Caco-2 (cell line): ENCODE data around the gene LILRB3. TPM values are rescaled to one million over a fixed set of nuclear protein-coding genes. Genes with fewer than 3 reads are reported as not detected.
"Not testable (repeated sequence)": the region's sequence is repeated elsewhere in the genome, so short reads cannot be mapped to it uniquely, and the experiment has no call there.

Source experiments
- BruUV-seq: library from RNA; stranded (reverse); fragments of 400-500 nt; replicated peaks from 2 replicates; lab custom pipeline; 2021; lab: Mats Ljungman, UMichigan
- CTCF ChIA-PET: fragments of 300-600 bp; sonication (Branson Sonifier 250); formaldehyde crosslinking; loops from one replicate; lab custom pipeline; 2022; ENCODE audit warnings: antibody characterized with exemption; lab: Charles Lee
- POLR2A ChIA-PET: fragments of 300-600 bp; sonication (Branson Sonifier 250); formaldehyde crosslinking; loops from one replicate; lab custom pipeline; 2022; ENCODE audit warnings: antibody characterized with exemption; lab: Charles Lee
- DNase-seq, 2 experiments: peaks; one replicate each; pipeline versions ENCODE4 v3.0.0 to v3.0.0-alpha.2; 2020 to 2022
- H3K27me3 ChIP-seq: replicated peaks from 2 replicates; pipeline ENCODE4 v1.6.0; 2011; ENCODE audit warnings: low read length; ENCODE audit not compliant: control insufficient read depth, insufficient read depth
- H3K36me3 ChIP-seq: 2 replicates; pipeline ENCODE4 v1.5.1; 2011; ENCODE audit warnings: low read length; ENCODE audit not compliant: control insufficient read depth, insufficient read depth
- H3K4me1 ChIP-seq: fragments of 250-450 bp; sonication (Bioruptor Pico); 2 replicates; pipeline ENCODE4 v1.5.1; 2020; ENCODE audit warnings: mild to moderate bottlenecking
- H3K4me3 ChIP-seq: 2 replicates; pipeline ENCODE4 v1.5.1; 2011; ENCODE audit warnings: low read depth, mild to moderate bottlenecking, control low read depth, low read length
- H3K9me3 ChIP-seq: fragments of 250-450 bp; sonication (Bioruptor Pico); 2 replicates; pipeline ENCODE4 v1.5.1; 2020; ENCODE audit warnings: mild to moderate bottlenecking, moderate library complexity
- H3K27ac Mint-ChIP-seq: one replicate; pipeline ENCODE4 v1.8.0; 2022; ENCODE audit warnings: mixed read lengths; ENCODE audit not compliant: unreplicated experiment
- H3K27me3 Mint-ChIP-seq: one replicate; pipeline ENCODE4 v1.8.0; 2022; ENCODE audit warnings: mixed read lengths; ENCODE audit not compliant: insufficient read depth, unreplicated experiment
- H3K36me3 Mint-ChIP-seq: one replicate; pipeline ENCODE4 v1.8.0; 2022; ENCODE audit warnings: mild to moderate bottlenecking, mixed read lengths; ENCODE audit not compliant: insufficient read depth, unreplicated experiment
- H3K4me1 Mint-ChIP-seq: one replicate; pipeline ENCODE4 v1.8.0; 2022; ENCODE audit warnings: low read depth, mixed read lengths; ENCODE audit not compliant: unreplicated experiment
- H3K4me3 Mint-ChIP-seq: one replicate; pipeline ENCODE4 v1.8.0; 2022; ENCODE audit warnings: mild to moderate bottlenecking, moderate library complexity, mixed read lengths; ENCODE audit not compliant: unreplicated experiment
- H3K9me3 Mint-ChIP-seq: one replicate; pipeline ENCODE4 v1.8.0; 2022; ENCODE audit warnings: mixed read lengths; ENCODE audit not compliant: unreplicated experiment
- CTCF ChIP-seq, 2 experiments: fragments of 200-600 bp in 1 of 2; IDR thresholded peaks; 1 replicate in 1 of 2; 2 replicates in 1 of 2; pipeline versions ENCODE4 v1.5.1 to v1.8.0; 2011 to 2022; ENCODE audit warnings: antibody characterized with exemption in 1 of 2, control low read depth in 1 of 2, inconsistent platforms in 1 of 2, low read depth in 1 of 2, low read length in 1 of 2, mild to moderate bottlenecking in 1 of 2, moderate library complexity in 1 of 2; ENCODE audit not compliant: insufficient read depth in 1 of 2, severe bottlenecking in 1 of 2, unreplicated experiment in 1 of 2
- intact Hi-C: fragments of 100-400 bp; cut with micrococcal nuclease; formaldehyde crosslinking; loops from one replicate; pipeline ENCODE4 v1.10.0; 2022; ENCODE audit not compliant: unreplicated experiment
- total RNA-seq: library from RNA; stranded (reverse); gene quantifications from 2 replicates; pipeline ENCODE4 v1.2.3, GENCODE V29; 2022

The LILRB3 gene
- total RNA-seq, 1 experiment from 2014 or later, result not detected

- Mint-ChIP-seq H3K27ac (peak overlapping the region; percentile 86), H3K4me1 (peaks cover 18% of the 10 kb centered on the region), H3K4me3 (peak overlapping the region; percentile 89), H3K9me3 (no peaks in the 10 kb centered on the region), H3K36me3 (peaks cover 70% of the 10 kb centered on the region), H3K27me3 (no peaks in the 10 kb centered on the region)
- no peak for TF ChIP-seq CTCF (IDR thresholded peaks at IDR 0.05; ENCODE audit: insufficient read depth in 1 of 2, low read depth in 1 of 2, low read length in 1 of 2, severe bottlenecking in 1 of 2, unreplicated experiment in 1 of 2)
- ChIA-PET POLR2A (interaction anchor here (4.4 kb wide), 1 partner anchor 9 kb away, joined by 98 read pairs; the partner anchor contains the start of genes MBOAT7 and TSEN34), CTCF (no interaction called here)
- BruUV-seq, result no TSS peak
- H3K4me1 ChIP-seq, result peaks cover 25% of the 10 kb centered on the region
- no peaks in the 10 kb centered on the region for H3K9me3 ChIP-seq
- no peaks in the 10 kb centered on the region for H3K27me3 ChIP-seq
- intact Hi-C loops, result no loop called here
- H3K36me3 ChIP-seq, result peaks cover 11% of the 10 kb centered on the region
- no peak overlapping the region for H3K4me3 ChIP-seq
- DNase-seq, result no peak
Measured at GRCh38 chr19:54199401-54199800, 23.4 kb downstream of the LILRB3 start.

GRCh38 chr19:54197121-54197520 is 25.7 kb downstream of the LILRB3 start:
- BruUV-seq, result no TSS peak
- peaks cover 64% of the 10 kb centered on the region for H3K36me3 Mint-ChIP-seq
- peaks cover 18% of the 10 kb centered on the region for H3K4me1 Mint-ChIP-seq
- no peaks in the 10 kb centered on the region for H3K27me3 Mint-ChIP-seq
- H3K27me3 ChIP-seq, result no peaks in the 10 kb centered on the region
- no peaks in the 10 kb centered on the region for H3K9me3 ChIP-seq
- peaks cover 1% of the 10 kb centered on the region; the same call in 1 of the 2 replicates for H3K36me3 ChIP-seq
- H3K9me3 Mint-ChIP-seq, result no peaks in the 10 kb centered on the region
- H3K4me3 Mint-ChIP-seq, result no peak overlapping the region
- CTCF ChIA-PET, result no interaction called here
- POLR2A ChIA-PET, result no interaction called here
- H3K4me3 ChIP-seq, result no peak overlapping the region
- TF ChIP-seq CTCF (IDR thresholded peaks at IDR 0.05; ENCODE audit: insufficient read depth in 1 of 2, low read depth in 1 of 2, low read length in 1 of 2, severe bottlenecking in 1 of 2, unreplicated experiment in 1 of 2), result no peak
- peaks cover 5% of the 10 kb centered on the region for H3K4me1 ChIP-seq
- no peak overlapping the region for H3K27ac Mint-ChIP-seq
- intact Hi-C loops, result no loop called here
- no peak for DNase-seq

GRCh38 chr19:54196536-54196935 is 26.3 kb downstream of the LILRB3 start:
- no TSS peak for BruUV-seq
- Mint-ChIP-seq H3K27ac (no peak overlapping the region), H3K36me3 (peaks cover 64% of the 10 kb centered on the region), H3K4me3 (no peak overlapping the region), H3K4me1 (peaks cover 24% of the 10 kb centered on the region), H3K27me3 (no peaks in the 10 kb centered on the region), H3K9me3 (no peaks in the 10 kb centered on the region)
- peaks cover 1% of the 10 kb centered on the region; the same call in 1 of the 2 replicates for H3K36me3 ChIP-seq
- intact Hi-C loops, result no loop called here
- H3K4me3 ChIP-seq, result no peak overlapping the region
- no peaks in the 10 kb centered on the region for H3K4me1 ChIP-seq
- ChIA-PET POLR2A (no interaction called here), CTCF (no interaction called here)
- H3K9me3 ChIP-seq, result no peaks in the 10 kb centered on the region
- H3K27me3 ChIP-seq, result no peaks in the 10 kb centered on the region
- no peak for TF ChIP-seq CTCF (IDR thresholded peaks at IDR 0.05; ENCODE audit: insufficient read depth in 1 of 2, low read depth in 1 of 2, low read length in 1 of 2, severe bottlenecking in 1 of 2, unreplicated experiment in 1 of 2)
- no peak for DNase-seq

GRCh38 chr19:54194463-54194862 is 28.3 kb downstream of the LILRB3 start:
- H3K36me3 Mint-ChIP-seq, result peaks cover 64% of the 10 kb centered on the region
- H3K27me3 ChIP-seq, BruUV-seq, DNase-seq, POLR2A ChIA-PET, H3K9me3 ChIP-seq, H3K36me3 ChIP-seq, CTCF ChIA-PET, H3K27me3 Mint-ChIP-seq, H3K9me3 Mint-ChIP-seq, H3K27ac Mint-ChIP-seq, H3K4me3 Mint-ChIP-seq, H3K4me1 ChIP-seq, H3K4me3 ChIP-seq: not testable (repeated sequence)
- intact Hi-C loops, result loop anchor here (5.0 kb wide), 1 partner anchor 268 kb away; the partner anchor contains the start of gene LENG9
- peaks cover 19% of the 10 kb centered on the region for H3K4me1 Mint-ChIP-seq
